H9 (cell line): ENCODE measurements around the gene CAPN3. TPM values are rescaled to one million over a fixed set of nuclear protein-coding genes. Genes with fewer than 3 reads are reported as not detected.

Experiments used
- DNase-seq: peaks from one replicate; pipeline ENCODE4 v3.0.0-alpha.2; 2017
- H2AFZ ChIP-seq: one replicate; pipeline ENCODE4 v1.6.1; 2013; ENCODE audit warnings: mild to moderate bottlenecking, low read length, control low read depth, moderate library complexity
- H2AK5ac ChIP-seq: 2 replicates; pipeline ENCODE4 v1.6.1; 2013; ENCODE audit warnings: low read length, control low read depth, mixed read lengths; ENCODE audit not compliant: insufficient read length
- H2BK120ac ChIP-seq: one replicate; pipeline ENCODE4 v1.6.1; 2013; ENCODE audit warnings: low read depth, mild to moderate bottlenecking, low read length, control low read depth, inconsistent platforms; ENCODE audit not compliant: poor library complexity, severe bottlenecking
- H2BK12ac ChIP-seq: 2 replicates; pipeline ENCODE4 v1.6.1; 2013; ENCODE audit warnings: low read length, control low read depth, mixed read lengths, low read depth; ENCODE audit not compliant: insufficient read length
- H2BK15ac ChIP-seq: 2 replicates; pipeline ENCODE4 v1.6.1; 2013; ENCODE audit warnings: low read depth, low read length, control low read depth
- H2BK20ac ChIP-seq: one replicate; pipeline ENCODE4 v1.6.1; 2013; ENCODE audit warnings: low read depth, mild to moderate bottlenecking, low read length, control low read depth, inconsistent platforms; ENCODE audit not compliant: poor library complexity, severe bottlenecking
- H2BK5ac ChIP-seq: 2 replicates; pipeline ENCODE4 v1.6.1; 2013; ENCODE audit warnings: low read length, control low read depth, mixed read lengths; ENCODE audit not compliant: insufficient read length
- H3K14ac ChIP-seq: 2 replicates; pipeline ENCODE4 v1.6.1; 2013; ENCODE audit warnings: low read length, control low read depth; ENCODE audit not compliant: insufficient read depth
- H3K18ac ChIP-seq: 2 replicates; pipeline ENCODE4 v1.6.1; 2013; ENCODE audit warnings: low read depth, mild to moderate bottlenecking, mixed read lengths, low read length, control low read depth; ENCODE audit not compliant: insufficient read length
- H3K23ac ChIP-seq: 2 replicates; pipeline ENCODE4 v1.6.1; 2013; ENCODE audit warnings: low read length, control low read depth, mixed read lengths, low read depth; ENCODE audit not compliant: insufficient read length
- H3K23me2 ChIP-seq: 2 replicates; pipeline ENCODE4 v1.6.1; 2013; ENCODE audit warnings: low read depth, mild to moderate bottlenecking, mixed read lengths, low read length, control low read depth; ENCODE audit not compliant: insufficient read length, poor library complexity, severe bottlenecking
- H3K27ac ChIP-seq: 2 replicates; pipeline ENCODE4 v1.5.1; 2013; ENCODE audit warnings: low read length, control low read depth, mixed read lengths, low read depth; ENCODE audit not compliant: insufficient read length
- H3K27me3 ChIP-seq: 2 replicates; pipeline ENCODE4 v1.6.1; 2013; ENCODE audit warnings: low read length, control low read depth, inconsistent platforms; ENCODE audit not compliant: insufficient read depth
- H3K4ac ChIP-seq: 2 replicates; pipeline ENCODE4 v1.6.1; 2013; ENCODE audit warnings: low read depth, mild to moderate bottlenecking, control low read depth, inconsistent platforms, low read length, moderate library complexity
- H3K4me1 ChIP-seq: 2 replicates; pipeline ENCODE4 v1.6.1; 2013; ENCODE audit warnings: low read length, control low read depth, inconsistent platforms; ENCODE audit not compliant: insufficient read depth
- H3K4me2 ChIP-seq: 2 replicates; pipeline ENCODE4 v1.6.1; 2013; ENCODE audit warnings: low read length, control low read depth, mixed read lengths; ENCODE audit not compliant: insufficient read length, insufficient read depth
- H3K56ac ChIP-seq: 2 replicates; pipeline ENCODE4 v1.6.1; 2013; ENCODE audit warnings: low read depth, mild to moderate bottlenecking, mixed read lengths, low read length, control low read depth; ENCODE audit not compliant: insufficient read length
- H3K79me1 ChIP-seq: 2 replicates; pipeline ENCODE4 v1.6.1; 2013; ENCODE audit warnings: low read depth, mild to moderate bottlenecking, moderate library complexity, low read length, control low read depth, inconsistent platforms; ENCODE audit not compliant: insufficient read depth, poor library complexity, severe bottlenecking
- H3K79me2 ChIP-seq: 2 replicates; pipeline ENCODE4 v1.6.1; 2013; ENCODE audit warnings: low read length, control low read depth, inconsistent platforms; ENCODE audit not compliant: insufficient read depth
- H3K9ac ChIP-seq: 2 replicates; pipeline ENCODE4 v1.6.1; 2013; ENCODE audit warnings: low read length, control low read depth, mixed read lengths; ENCODE audit not compliant: insufficient read length; ENCODE audit errors: extremely low read depth
- H3K9me3 ChIP-seq: one replicate; pipeline ENCODE4 v1.6.1; 2013; ENCODE audit warnings: low read depth, low read length, inconsistent platforms; ENCODE audit not compliant: control insufficient read depth
- H3T11ph ChIP-seq: one replicate; pipeline ENCODE4 v1.6.1; 2013; ENCODE audit warnings: mild to moderate bottlenecking, low read length, control low read depth, inconsistent platforms
- H4K20me1 ChIP-seq: one replicate; pipeline ENCODE4 v1.6.1; 2013; ENCODE audit not compliant: control insufficient read depth, insufficient read length, insufficient read depth
- H4K5ac ChIP-seq: 2 replicates; pipeline ENCODE4 v1.6.1; 2013; ENCODE audit warnings: low read depth, mild to moderate bottlenecking, mixed read lengths, low read length, control low read depth; ENCODE audit not compliant: insufficient read length
- H4K8ac ChIP-seq: replicated peaks from 2 replicates; pipeline ENCODE4 v1.6.1; 2013; ENCODE audit warnings: low read length, control low read depth, mixed read lengths, low read depth; ENCODE audit not compliant: insufficient read length
- H4K91ac ChIP-seq: 2 replicates; pipeline ENCODE4 v1.6.1; 2013; ENCODE audit warnings: low read depth, mild to moderate bottlenecking, moderate library complexity, mixed read lengths, low read length, control low read depth; ENCODE audit not compliant: insufficient read length
- H3K27ac Mint-ChIP-seq, 3 experiments: 2 replicates in 2 of 3; 3 replicates in 1 of 3; pipeline ENCODE4 v1.8.0; 2020 to 2021; ENCODE audit warnings: mixed read lengths in 3 of 3, mild to moderate bottlenecking in 1 of 3, moderate library complexity in 1 of 3
- H3K27me3 Mint-ChIP-seq: 2 replicates; pipeline ENCODE4 v1.8.0; 2021; ENCODE audit warnings: low read depth, mild to moderate bottlenecking, moderate library complexity, mixed read lengths
- H3K36me3 Mint-ChIP-seq, 3 experiments: 2 replicates in 2 of 3; 3 replicates in 1 of 3; pipeline ENCODE4 v1.8.0; 2020 to 2021; ENCODE audit warnings: low read depth in 3 of 3, mixed read lengths in 3 of 3; ENCODE audit not compliant: insufficient read depth in 1 of 3
- H3K4me1 Mint-ChIP-seq, 2 experiments: 2 replicates each; pipeline ENCODE4 v1.8.0; 2020; ENCODE audit warnings: mixed read lengths in 2 of 2
- H3K4me3 Mint-ChIP-seq, 2 experiments: 2 replicates in 1 of 2; 3 replicates in 1 of 2; pipeline ENCODE4 v1.8.0; 2020 to 2021; ENCODE audit warnings: mild to moderate bottlenecking in 2 of 2, mixed read lengths in 2 of 2, moderate library complexity in 1 of 2
- H3K9me3 Mint-ChIP-seq, 2 experiments: 2 replicates in 1 of 2; 3 replicates in 1 of 2; pipeline ENCODE4 v1.8.0; 2020; ENCODE audit warnings: mild to moderate bottlenecking in 2 of 2, mixed read lengths in 2 of 2, moderate library complexity in 1 of 2
- WGBS: extraction: QIAGEN DNeasy Blood & Tissue Kit; methylation state at CpG from one replicate; pipeline ENCODE4 v1.1.7; 2013; ENCODE audit warnings: missing lambda C conversion rate, low lambda C conversion rate, mixed read lengths; ENCODE audit not compliant: insufficient read length; ENCODE audit errors: extremely low coverage; 5-methylcytosine and 5-hydroxymethylcytosine counted together
- total RNA-seq: library from RNA; stranded (reverse); gene quantifications from 2 replicates; pipeline ENCODE4 v1.2.1, GENCODE V29; 2021
- TF ChIP-seq, protein P1 (sequence below): fragments of 200-600 bp; sonication (generic); conservative IDR thresholded peaks from 3 replicates; pipeline ENCODE4 v1.8.0; 2021; ENCODE audit warnings: antibody characterized with exemption, mild to moderate bottlenecking

CAPN3 gene
- total RNA-seq, 1 experiment from 2014 or later = 0.31 TPM

DNA sequence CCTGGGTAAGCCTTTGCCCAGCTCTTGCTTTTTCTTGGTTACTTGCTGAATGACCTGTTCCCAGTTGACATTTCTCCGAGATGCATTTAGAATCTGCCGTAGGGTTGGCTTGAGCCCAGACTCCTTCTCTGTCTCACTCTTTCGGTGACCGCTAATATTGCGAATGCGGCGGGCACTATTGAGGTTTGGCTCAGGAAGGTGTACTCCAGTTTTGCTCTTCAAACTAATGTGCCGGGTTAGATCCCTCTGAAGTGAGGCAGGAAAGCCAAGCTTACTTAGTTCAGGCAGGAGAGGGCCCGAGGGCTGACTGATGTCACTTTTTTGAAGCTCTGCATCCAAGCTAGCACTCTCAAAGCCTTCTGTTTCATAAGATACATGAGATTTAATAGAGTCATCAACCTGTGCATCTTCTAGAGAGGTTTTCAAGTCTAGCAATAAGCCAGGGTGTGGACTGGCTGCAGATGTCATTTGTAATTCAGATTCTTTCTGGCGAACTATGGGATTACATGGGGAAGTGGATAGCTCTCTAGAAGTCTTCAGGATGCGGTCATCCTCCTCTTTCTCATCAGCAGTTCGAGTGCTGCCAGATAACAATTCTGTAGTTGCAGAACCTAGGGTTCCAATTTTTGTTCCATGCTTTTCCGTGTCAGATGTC is 90.6 kb downstream of the CAPN3 start:
- H2BK5ac ChIP-seq = no peak overlapping the region
- no peak overlapping the region for H2AK5ac ChIP-seq
- no peak overlapping the region for H3K9ac ChIP-seq
- no peak overlapping the region for H3K23ac ChIP-seq
- no peak overlapping the region for H4K91ac ChIP-seq
- no peak overlapping the region for H3K27ac ChIP-seq
- H3K27me3 Mint-ChIP-seq = no peaks in the 10 kb centered on the region
- H3K14ac ChIP-seq = no peak overlapping the region
- H3K4me1 Mint-ChIP-seq = no peaks in the 10 kb centered on the region
- H3K27me3 ChIP-seq = no peaks in the 10 kb centered on the region
- TF ChIP-seq, protein P1, sequence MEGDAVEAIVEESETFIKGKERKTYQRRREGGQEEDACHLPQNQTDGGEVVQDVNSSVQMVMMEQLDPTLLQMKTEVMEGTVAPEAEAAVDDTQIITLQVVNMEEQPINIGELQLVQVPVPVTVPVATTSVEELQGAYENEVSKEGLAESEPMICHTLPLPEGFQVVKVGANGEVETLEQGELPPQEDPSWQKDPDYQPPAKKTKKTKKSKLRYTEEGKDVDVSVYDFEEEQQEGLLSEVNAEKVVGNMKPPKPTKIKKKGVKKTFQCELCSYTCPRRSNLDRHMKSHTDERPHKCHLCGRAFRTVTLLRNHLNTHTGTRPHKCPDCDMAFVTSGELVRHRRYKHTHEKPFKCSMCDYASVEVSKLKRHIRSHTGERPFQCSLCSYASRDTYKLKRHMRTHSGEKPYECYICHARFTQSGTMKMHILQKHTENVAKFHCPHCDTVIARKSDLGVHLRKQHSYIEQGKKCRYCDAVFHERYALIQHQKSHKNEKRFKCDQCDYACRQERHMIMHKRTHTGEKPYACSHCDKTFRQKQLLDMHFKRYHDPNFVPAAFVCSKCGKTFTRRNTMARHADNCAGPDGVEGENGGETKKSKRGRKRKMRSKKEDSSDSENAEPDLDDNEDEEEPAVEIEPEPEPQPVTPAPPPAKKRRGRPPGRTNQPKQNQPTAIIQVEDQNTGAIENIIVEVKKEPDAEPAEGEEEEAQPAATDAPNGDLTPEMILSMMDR = no peak
- no peaks in the 10 kb centered on the region for H3K23me2 ChIP-seq
- no peak overlapping the region for H2BK12ac ChIP-seq
- H2AFZ ChIP-seq = no peak overlapping the region
- H3K36me3 Mint-ChIP-seq = peaks cover 5 to 54% (median 27%) of the 10 kb centered on the region in 3 experiments; a peak in 6 of 7 replicates
- no peak overlapping the region for H3K56ac ChIP-seq
- H3K4me3 Mint-ChIP-seq = no peak overlapping the region
- no peak overlapping the region for H2BK15ac ChIP-seq
- H3K79me2 ChIP-seq = no peaks in the 10 kb centered on the region
- H3K79me1 ChIP-seq = no peaks in the 10 kb centered on the region
- H3K9me3 ChIP-seq = no peaks in the 10 kb centered on the region
- no peak overlapping the region for H3K4ac ChIP-seq
- no CpG with 5 or more reads among the region's 13 CpGs for WGBS
- H3K4me1 ChIP-seq = no peaks in the 10 kb centered on the region
- no peaks in the 10 kb centered on the region for H4K20me1 ChIP-seq
- no peak overlapping the region for H4K8ac ChIP-seq
- H4K5ac ChIP-seq = no peak overlapping the region
- DNase-seq = no peak
- no peak overlapping the region for H3K4me2 ChIP-seq
- H2BK120ac ChIP-seq = no peak overlapping the region
- no peak overlapping the region for H2BK20ac ChIP-seq
- H3T11ph ChIP-seq = no peak overlapping the region
- H3K27ac Mint-ChIP-seq = no peak overlapping the region
- no peaks in the 10 kb centered on the region for H3K9me3 Mint-ChIP-seq
- no peak overlapping the region for H3K18ac ChIP-seq
